ENCODE data around the gene MMRN2.
"Not testable (repeated sequence)": the region's sequence is repeated elsewhere in the genome, so short reads cannot be mapped to it uniquely, and the experiment has no call there.

Gene MMRN2

GRCh38 chr10:86941991-86942421, 15.4 kb downstream of the MMRN2 start:
- no peak for DNase-seq (ENCODE audit: low spot score)

- no peak for DNase-seq (ENCODE audit: low spot score)
Measured at GRCh38 chr10:86941426-86941825, 16.0 kb downstream of the MMRN2 start.

GRCh38 chr10:86940677-86941076, 16.7 kb downstream of the MMRN2 start:
- DNase-seq (ENCODE audit: low spot score), result no peak

GRCh38 chr10:86940076-86940475, 17.3 kb downstream of the MMRN2 start:
- DNase-seq (ENCODE audit: low spot score), result not testable (repeated sequence)

GRCh38 chr10:86938260-86938659, 19.2 kb downstream of the MMRN2 start:
- DNase-seq (ENCODE audit: low spot score), result no peak

- no peak for DNase-seq (ENCODE audit: low spot score)
Measured at GRCh38 chr10:86937502-86938154, 19.8 kb downstream of the MMRN2 start.

GRCh38 chr10:86936661-86937501, 20.5 kb downstream of the MMRN2 start:
- DNase-seq (ENCODE audit: low spot score), result peak; percentile 33

- not testable (repeated sequence) for DNase-seq (ENCODE audit: low spot score)
Measured at GRCh38 chr10:86934162-86934711, 23.2 kb downstream of the MMRN2 start.

GRCh38 chr10:86932674-86933073, 24.7 kb downstream of the MMRN2 start:
- no peak for DNase-seq (ENCODE audit: low spot score)

GRCh38 chr10:86931872-86932271, 25.5 kb downstream of the MMRN2 start:
- peak; percentile 25 for DNase-seq (ENCODE audit: low spot score)

GRCh38 chr10:86929468-86930380, 27.7 kb downstream of the MMRN2 start:
- DNase-seq (ENCODE audit: low spot score), result no peak

GRCh38 chr10:86922553-86922961, 34.9 kb downstream of the MMRN2 start:
- no peak for DNase-seq (ENCODE audit: low spot score)

- DNase-seq (ENCODE audit: low spot score), result peak; percentile 23
Measured at GRCh38 chr10:86918022-86918471, 39.4 kb downstream of the MMRN2 start.

GRCh38 chr10:86914734-86915133, 42.7 kb downstream of the MMRN2 start:
- DNase-seq (ENCODE audit: low spot score), result no peak

- no peak for DNase-seq (ENCODE audit: low spot score)
Measured at GRCh38 chr10:86905429-86905828, 52.0 kb downstream of the MMRN2 start.

- no peak for DNase-seq (ENCODE audit: low spot score)
Measured at GRCh38 chr10:86904600-86904999, 52.8 kb downstream of the MMRN2 start.

GRCh38 chr10:86900955-86901354, 56.5 kb downstream of the MMRN2 start:
- DNase-seq (ENCODE audit: low spot score), result peak; percentile 46

- DNase-seq (ENCODE audit: low spot score), result peak; percentile 64
Measured at GRCh38 chr10:86899670-86900276, 57.6 kb downstream of the MMRN2 start.

GRCh38 chr10:86899132-86899531, 58.3 kb downstream of the MMRN2 start:
- DNase-seq (ENCODE audit: low spot score), result no peak

GRCh38 chr10:86898511-86898910, 58.9 kb downstream of the MMRN2 start:
- DNase-seq (ENCODE audit: low spot score), result no peak

GRCh38 chr10:86889997-86890396, 67.4 kb downstream of the MMRN2 start:
- no peak for DNase-seq (ENCODE audit: low spot score)

All from AG08395 (cell line).